A673 (cell line): Measurements from ENCODE around the gene ZNF516. TPM values are rescaled to one million over a fixed set of nuclear protein-coding genes. Genes with fewer than 3 reads are reported as not detected.

ENCODE experiments used
- BruUV-seq: library from RNA; stranded (reverse); fragments of 400-500 nt; replicated peaks from 2 replicates; lab custom pipeline; 2021; lab: Mats Ljungman, UMichigan
- CTCF ChIA-PET: fragments of 300-600 bp; sonication (Branson Sonifier 250); formaldehyde crosslinking; loops from one replicate; lab custom pipeline; 2022; ENCODE audit warnings: antibody characterized with exemption; lab: Charles Lee
- POLR2A ChIA-PET: fragments of 300-600 bp; sonication (Branson Sonifier 250); formaldehyde crosslinking; loops from one replicate; lab custom pipeline; 2022; ENCODE audit warnings: antibody characterized with exemption; ENCODE audit not compliant: low non-redundant PET; lab: Charles Lee
- DNase-seq: peaks from one replicate; pipeline ENCODE4 v3.0.0-alpha.2; 2015; ENCODE audit warnings: low spot score
- H3K27ac ChIP-seq: fragments of 200-600 bp; sonication (generic); 2 replicates; pipeline ENCODE4 v1.5.1; 2016; ENCODE audit warnings: mixed run types, low read depth, mild to moderate bottlenecking, mixed read lengths, antibody characterized with exemption, low read length; ENCODE audit not compliant: poor library complexity, severe bottlenecking
- H3K27me3 ChIP-seq: fragments of 200-600 bp; sonication (generic); replicated peaks from 2 replicates; pipeline ENCODE4 v1.6.1; 2017; ENCODE audit warnings: mixed run types, low read depth, mild to moderate bottlenecking, mixed read lengths, antibody characterized with exemption, low read length; ENCODE audit not compliant: insufficient read depth, poor library complexity
- H3K36me3 ChIP-seq: fragments of 200-600 bp; sonication (generic); 2 replicates; pipeline ENCODE4 v1.6.1; 2016; ENCODE audit warnings: mixed run types, mild to moderate bottlenecking, mixed read lengths, antibody characterized with exemption, low read length; ENCODE audit not compliant: insufficient read depth, poor library complexity, severe bottlenecking
- H3K4me1 ChIP-seq: fragments of 200-600 bp; sonication (generic); 2 replicates; pipeline ENCODE4 v1.6.1; 2017; ENCODE audit warnings: mixed run types, mild to moderate bottlenecking, mixed read lengths, antibody characterized with exemption, low read length; ENCODE audit not compliant: insufficient read depth, poor library complexity, severe bottlenecking
- H3K4me3 ChIP-seq: fragments of 200-600 bp; sonication (generic); 2 replicates; pipeline ENCODE4 v1.5.1; 2016; ENCODE audit warnings: low read depth, mixed run types, mild to moderate bottlenecking, mixed read lengths, low read length; ENCODE audit not compliant: poor library complexity, severe bottlenecking
- H3K9me3 ChIP-seq: fragments of 200-600 bp; sonication (generic); 2 replicates; pipeline ENCODE4 v1.6.1; 2016; ENCODE audit warnings: mixed run types, low read depth, mild to moderate bottlenecking, mixed read lengths, antibody characterized with exemption, low read length; ENCODE audit not compliant: poor library complexity, severe bottlenecking
- CTCF ChIP-seq: fragments of 300-800, 200-600 bp; sonication (generic); conservative IDR thresholded peaks from 2 replicates; pipeline ENCODE4 v1.5.1; 2017; ENCODE audit warnings: low read depth, mild to moderate bottlenecking, antibody characterized with exemption, low read length, moderate library complexity, mixed read lengths
- EZH2 ChIP-seq: fragments of 200-600 bp; sonication (generic); IDR thresholded peaks from 2 replicates; pipeline ENCODE4 v1.6.1; 2017; ENCODE audit warnings: borderline replicate concordance, low read depth, mild to moderate bottlenecking, mixed read lengths, antibody characterized with exemption, low read length; ENCODE audit not compliant: poor library complexity, severe bottlenecking
- intact Hi-C: fragments of 100-400 bp; cut with micrococcal nuclease; formaldehyde crosslinking; loops from one replicate; pipeline ENCODE4 v1.10.0; 2022; ENCODE audit not compliant: unreplicated experiment
- total RNA-seq: library from RNA; stranded (reverse); gene quantifications from 2 replicates; pipeline ENCODE4 v1.2.3, GENCODE V29; 2021

Gene ZNF516
- total RNA-seq, 1 experiment from 2014 or later, result 32.3 TPM

- TF ChIP-seq EZH2 (no peak), CTCF (no peak)
- intact Hi-C loops, result no loop called here
- no TSS peak for BruUV-seq
- no peaks in the 10 kb centered on the region for H3K27me3 ChIP-seq
- H3K9me3 ChIP-seq, result no peaks in the 10 kb centered on the region
- no peak overlapping the region for H3K27ac ChIP-seq
- no peaks in the 10 kb centered on the region for H3K36me3 ChIP-seq
- CTCF ChIA-PET, result interaction anchor here (1.7 kb wide), 1 partner anchor 11 kb away, joined by 4 read pairs; no protein-coding TSS in a partner anchor
- no peak overlapping the region for H3K4me3 ChIP-seq
- no peak for DNase-seq
- H3K4me1 ChIP-seq, result no peaks in the 10 kb centered on the region
- POLR2A ChIA-PET, result no interaction called here
Measured at GRCh38 chr18:76387608-76388007, 107.4 kb downstream of the ZNF516 start.

GRCh38 chr18:76386886-76387285, 108.2 kb downstream of the ZNF516 start:
- Histone ChIP-seq H3K27ac (no peak overlapping the region), H3K36me3 (no peaks in the 10 kb centered on the region), H3K9me3 (no peaks in the 10 kb centered on the region), H3K4me1 (no peaks in the 10 kb centered on the region), H3K4me3 (no peak overlapping the region), H3K27me3 (no peaks in the 10 kb centered on the region)
- TF ChIP-seq EZH2 (no peak), CTCF (no peak)
- no TSS peak for BruUV-seq
- CTCF ChIA-PET, result no interaction called here
- intact Hi-C loops, result no loop called here
- no peak for DNase-seq
- POLR2A ChIA-PET, result no interaction called here

GRCh38 chr18:76386071-76386470, 109.0 kb downstream of the ZNF516 start:
- no TSS peak for BruUV-seq
- Histone ChIP-seq H3K4me1 (no peaks in the 10 kb centered on the region), H3K36me3 (no peaks in the 10 kb centered on the region), H3K9me3 (no peaks in the 10 kb centered on the region), H3K4me3 (no peak overlapping the region), H3K27ac (no peak overlapping the region), H3K27me3 (no peaks in the 10 kb centered on the region)
- no peak for DNase-seq
- intact Hi-C loops, result no loop called here
- CTCF ChIA-PET, result no interaction called here
- POLR2A ChIA-PET, result no interaction called here
- TF ChIP-seq EZH2 (no peak), CTCF (no peak)

GRCh38 chr18:76385681-76385975, 109.4 kb downstream of the ZNF516 start:
- intact Hi-C loops, result no loop called here
- no peaks in the 10 kb centered on the region for H3K36me3 ChIP-seq
- H3K9me3 ChIP-seq, result no peaks in the 10 kb centered on the region
- H3K27ac ChIP-seq, result no peak overlapping the region
- no peaks in the 10 kb centered on the region for H3K4me1 ChIP-seq
- POLR2A ChIA-PET, result no interaction called here
- BruUV-seq, result no TSS peak
- no peak overlapping the region for H3K4me3 ChIP-seq
- CTCF ChIA-PET, result no interaction called here
- TF ChIP-seq CTCF (no peak), EZH2 (no peak)
- no peaks in the 10 kb centered on the region for H3K27me3 ChIP-seq
- DNase-seq, result no peak
